Transverse colon (tissue), 4 donors: ENCODE results near the gene UVRAG. TPM values are rescaled to one million over a fixed set of nuclear protein-coding genes. Genes with fewer than 3 reads are reported as not detected.
A peak's percentile ranks its signal among the peaks of the same experiment; 100 is the strongest.

Source experiments
- DNase-seq: peaks from one replicate; pipeline ENCODE4 v3.0.0-alpha.2; 2019
- H3K27ac ChIP-seq, 4 donors: fragments of 200-600 bp; sonication (generic); 2 replicates each; pipeline ENCODE4 v1.5.1; 2016 to 2018; ENCODE audit warnings: inconsistent platforms in 4 of 4
- H3K27me3 ChIP-seq: fragments of 200-600 bp; sonication (generic); 2 replicates; pipeline ENCODE4 v1.5.1; 2017; ENCODE audit warnings: inconsistent platforms
- H3K36me3 ChIP-seq, 4 donors: fragments of 200-600 bp; sonication (generic); 2 replicates each; pipeline ENCODE4 v1.5.1; 2017 to 2019; ENCODE audit warnings: inconsistent platforms in 4 of 4
- H3K4me1 ChIP-seq, 4 donors: fragments of 200-600 bp; sonication (generic); 2 replicates each; pipeline ENCODE4 v1.5.1; 2017 to 2020; ENCODE audit warnings: inconsistent platforms in 4 of 4
- H3K4me3 ChIP-seq, 4 donors: fragments of 200-600 bp; sonication (generic); 1 replicate in 1 of 4; 2 replicates in 3 of 4; pipeline versions ENCODE4 v1.5.1 to v1.6.1; 2017 to 2019; ENCODE audit warnings: inconsistent platforms in 4 of 4
- H3K9me3 ChIP-seq, 2 donors: fragments of 200-600 bp; sonication (generic); 2 replicates each; pipeline ENCODE4 v1.5.1; 2017 to 2019; ENCODE audit warnings: inconsistent platforms in 2 of 2
- CTCF ChIP-seq, 5 experiments: fragments of 200-600 bp in 3 of 5; fragments of 450-650 bp in 2 of 5; sonication (generic) in 3 of 5; IDR thresholded peaks; 1 replicate in 2 of 5; 2 replicates in 3 of 5; pipeline ENCODE4 v1.5.1; 2016 to 2017; ENCODE audit warnings: antibody characterized with exemption in 5 of 5, inconsistent platforms in 3 of 5, mild to moderate bottlenecking in 2 of 5, moderate library complexity in 1 of 5
- EP300 ChIP-seq: sonication (generic); formaldehyde crosslinking; IDR thresholded peaks from one replicate; pipeline ENCODE4 v1.6.1; 2017; ENCODE audit warnings: antibody characterized with exemption, low read depth
- POLR2A ChIP-seq: fragments of 450-650 bp; IDR thresholded peaks from one replicate; pipeline ENCODE4 v1.6.1; 2016; ENCODE audit warnings: antibody characterized with exemption, mild to moderate bottlenecking, moderate library complexity
- POLR2AphosphoS5 ChIP-seq, 3 donors: sonication (generic); formaldehyde crosslinking; IDR thresholded peaks; one replicate each; pipeline ENCODE4 v1.6.1; 2016; ENCODE audit warnings: antibody characterized with exemption in 3 of 3
- WGBS, 2 donors: methylation state at CpG; one replicate each; pipeline ENCODE4 v1.1.5; 2018; ENCODE audit warnings: low coverage in 1 of 2; 5-methylcytosine and 5-hydroxymethylcytosine counted together
- in situ Hi-C, 4 donors: fragments of 200-750 bp; cut with MboI; loops; one replicate each; pipeline versions ENCODE4 v1.15.0 to v1.15.1; 2017; ENCODE audit warnings: low sequenced_read_pairs in 3 of 4, low pct_ligation_motif_present in 1 of 4, low pct_unique_long_range_greater_than_20kb in 1 of 4
- intact Hi-C: fragments of 100-400 bp; cut with DNase I; formaldehyde crosslinking; loops from one replicate; pipeline ENCODE4 v1.15.1; 2023; ENCODE audit warnings: low total_unique reads
- total RNA-seq, 4 donors: library from RNA; depleted of rRNA; stranded (reverse); fragments of >200 nt; gene quantifications; one replicate each; pipeline ENCODE4 v1.1.0, GENCODE V29; 2016

UVRAG gene
- total RNA-seq, 4 donors from 2014 or later: 12.7 to 34.6 (median 19.3) TPM

- intact Hi-C loops (loop anchor here (2.0 to 5.0 kb wide), 2 partner anchors 66 to 347 kb away; no protein-coding TSS in a partner anchor), in situ Hi-C loops (loop anchor here in 2 of 4 donors (10.0 kb wide), 1 partner anchor 63 kb away; no protein-coding TSS in a partner anchor)
- no peak overlapping the region for H3K27ac ChIP-seq
- 94% methylated on average over 9 of the region's 9 CpGs; no CpG with 5 or more reads in 1 of the 2 donors for WGBS, 2 donors
- H3K36me3 ChIP-seq: no peaks in the 10 kb centered on the region
- no peaks in the 10 kb centered on the region for H3K9me3 ChIP-seq
- TF ChIP-seq POLR2A (no peak), POLR2AphosphoS5 (IDR thresholded peaks at IDR 0.05) (no peak), CTCF (IDR thresholded peaks at IDR 0.05) (no peak), EP300 (no peak)
- H3K27me3 ChIP-seq: no peaks in the 10 kb centered on the region
- no peak overlapping the region for H3K4me3 ChIP-seq
- H3K4me1 ChIP-seq: no peaks in the 10 kb centered on the region
- peak; percentile 31 for DNase-seq
These were observed 13.5 kb upstream of the UVRAG start for GRCh38 chr11:75801362-75802020.

- Histone ChIP-seq H3K4me3 (no peak overlapping the region), H3K36me3 (no peaks in the 10 kb centered on the region), H3K4me1 (no peaks in the 10 kb centered on the region), H3K27me3 (no peaks in the 10 kb centered on the region), H3K27ac (no peak overlapping the region), H3K9me3 (no peaks in the 10 kb centered on the region)
- TF ChIP-seq POLR2AphosphoS5 (IDR thresholded peaks at IDR 0.05) (no peak), EP300 (no peak), POLR2A (no peak), CTCF (IDR thresholded peaks at IDR 0.05) (no peak)
- no peak for DNase-seq
- intact Hi-C loops: loop anchor here (2.0 to 5.0 kb wide), 2 partner anchors 65 to 347 kb away; no protein-coding TSS in a partner anchor
- 90 to 94% methylated on average over 8 to 12 of the region's 12 CpGs for WGBS, 2 donors
- in situ Hi-C loops: loop anchor here in 2 of 4 donors (10.0 kb wide), 1 partner anchor 63 kb away; no protein-coding TSS in a partner anchor
These were observed 12.7 kb upstream of the UVRAG start for GRCh38 chr11:75802021-75802912.

GRCh38 chr11:75802913-75803820 is 11.8 kb upstream of the UVRAG start:
- intact Hi-C loops: loop anchor here (2.0 to 5.0 kb wide), 2 partner anchors 64 to 346 kb away; no protein-coding TSS in a partner anchor
- DNase-seq: peak; percentile 83
- H3K9me3 ChIP-seq: no peaks in the 10 kb centered on the region
- no peaks in the 10 kb centered on the region for H3K27me3 ChIP-seq
- no peaks in the 10 kb centered on the region for H3K36me3 ChIP-seq
- no peaks in the 10 kb centered on the region for H3K4me1 ChIP-seq
- in situ Hi-C loops: loop anchor here in 2 of 4 donors (10.0 kb wide), 1 partner anchor 62 kb away; no protein-coding TSS in a partner anchor
- no peak overlapping the region for H3K4me3 ChIP-seq
- WGBS, 2 donors: 41 to 58% methylated on average over 4 to 10 of the region's 10 CpGs
- no peak overlapping the region for H3K27ac ChIP-seq
- TF ChIP-seq EP300 (no peak), CTCF (IDR thresholded peaks at IDR 0.05) (peak; percentile 89 to 92 (median 90))
